Skeletal muscle cell (primary cell): ENCODE results near the gene CDC16.

ENCODE experiments used
- DNase-seq: peaks from one replicate; pipeline ENCODE4 v3.0.0-alpha.2; 2010; ENCODE audit warnings: low read depth
- H3K4me3 ChIP-seq: 2 replicates; pipeline ENCODE4 v1.5.1; 2011; ENCODE audit warnings: low read depth, mild to moderate bottlenecking, control low read depth, low read length, moderate library complexity

Gene CDC16

DNA sequence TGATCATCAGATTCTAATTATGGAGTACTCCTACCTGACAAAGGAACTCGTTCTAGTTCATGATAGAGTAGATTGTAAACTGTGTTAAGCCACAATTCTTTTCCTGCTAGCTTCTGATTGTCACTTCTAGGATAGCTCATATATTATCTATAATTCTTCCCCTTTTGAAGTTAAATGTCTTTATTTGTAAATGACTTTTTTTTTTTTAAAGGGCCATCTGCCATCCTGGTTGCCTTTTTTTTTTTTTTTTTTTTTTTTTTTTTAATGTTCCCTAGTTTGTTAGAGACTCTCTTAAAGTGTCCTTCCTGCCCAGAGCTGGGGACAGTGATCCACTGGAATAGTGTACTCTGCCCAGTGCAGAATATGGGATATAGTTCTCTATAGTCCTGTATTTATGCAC, 83.9 kb downstream of the CDC16 start:
- DNase-seq: no peak
- no peak overlapping the region for H3K4me3 ChIP-seq

GRCh38 chr13:114319441-114319913, 84.8 kb downstream of the CDC16 start:
- H3K4me3 ChIP-seq: no peak overlapping the region
- peak; percentile 48 for DNase-seq

DNA sequence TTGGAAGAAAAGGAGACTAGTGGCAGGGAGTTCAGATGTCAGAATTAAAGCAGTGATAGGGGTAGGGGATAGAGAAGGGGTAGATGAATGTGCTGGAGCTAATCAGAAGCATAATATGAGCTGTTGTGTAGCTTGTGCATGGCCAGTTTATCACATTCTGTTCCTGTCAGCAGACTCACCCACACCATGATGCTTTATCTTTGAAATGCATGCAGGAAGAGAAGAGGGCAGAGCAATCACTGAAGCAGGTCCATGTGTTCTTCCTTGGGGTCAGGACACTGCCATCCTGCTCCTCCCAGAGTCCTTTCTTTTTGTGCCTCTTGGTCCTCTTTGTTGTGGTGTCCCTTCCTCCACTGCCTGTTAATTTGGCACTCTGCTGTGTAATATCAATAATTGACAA, 85.4 kb downstream of the CDC16 start:
- no peak for DNase-seq
- H3K4me3 ChIP-seq: no peak overlapping the region

GRCh38 chr13:114321256-114321655, 86.6 kb downstream of the CDC16 start:
- no peak overlapping the region for H3K4me3 ChIP-seq
- DNase-seq: no peak
